Measurements from ENCODE around the gene MAPRE2.

DNA sequence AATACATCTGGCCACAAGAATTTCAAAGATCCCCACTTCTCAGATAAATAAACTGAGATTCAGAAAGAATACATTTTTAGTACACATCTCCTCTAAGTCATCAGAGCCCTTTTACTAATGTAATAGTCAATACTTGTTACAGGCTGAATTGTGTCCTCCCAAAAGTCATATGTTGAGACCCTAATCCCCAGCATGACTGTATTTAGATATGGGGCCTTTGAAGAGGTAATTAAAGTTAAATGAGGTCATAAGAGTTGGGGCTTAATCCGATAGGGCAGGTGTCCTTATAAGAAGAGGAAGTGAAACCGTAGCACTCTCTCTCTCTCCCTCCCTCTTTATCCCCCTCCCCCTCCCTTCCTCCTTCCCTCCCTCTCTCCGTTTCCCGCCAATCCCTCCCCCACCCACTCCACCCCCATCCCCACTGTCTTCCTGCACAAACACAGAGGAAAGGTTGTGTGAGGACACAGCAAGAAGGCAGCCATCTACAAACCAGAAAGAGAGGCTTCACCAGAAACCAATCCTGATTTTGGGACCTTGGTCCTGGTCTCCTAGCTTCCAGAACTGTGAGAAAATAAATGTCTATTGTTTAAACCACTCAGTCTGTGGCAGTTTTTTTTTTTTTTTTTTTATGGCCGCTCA, 133.0 kb downstream of the MAPRE2 start:
- TF ChIP-seq, protein P1, sequence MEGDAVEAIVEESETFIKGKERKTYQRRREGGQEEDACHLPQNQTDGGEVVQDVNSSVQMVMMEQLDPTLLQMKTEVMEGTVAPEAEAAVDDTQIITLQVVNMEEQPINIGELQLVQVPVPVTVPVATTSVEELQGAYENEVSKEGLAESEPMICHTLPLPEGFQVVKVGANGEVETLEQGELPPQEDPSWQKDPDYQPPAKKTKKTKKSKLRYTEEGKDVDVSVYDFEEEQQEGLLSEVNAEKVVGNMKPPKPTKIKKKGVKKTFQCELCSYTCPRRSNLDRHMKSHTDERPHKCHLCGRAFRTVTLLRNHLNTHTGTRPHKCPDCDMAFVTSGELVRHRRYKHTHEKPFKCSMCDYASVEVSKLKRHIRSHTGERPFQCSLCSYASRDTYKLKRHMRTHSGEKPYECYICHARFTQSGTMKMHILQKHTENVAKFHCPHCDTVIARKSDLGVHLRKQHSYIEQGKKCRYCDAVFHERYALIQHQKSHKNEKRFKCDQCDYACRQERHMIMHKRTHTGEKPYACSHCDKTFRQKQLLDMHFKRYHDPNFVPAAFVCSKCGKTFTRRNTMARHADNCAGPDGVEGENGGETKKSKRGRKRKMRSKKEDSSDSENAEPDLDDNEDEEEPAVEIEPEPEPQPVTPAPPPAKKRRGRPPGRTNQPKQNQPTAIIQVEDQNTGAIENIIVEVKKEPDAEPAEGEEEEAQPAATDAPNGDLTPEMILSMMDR (IDR thresholded peaks at IDR 0.05), result no peak
- no peak for TF ChIP-seq POLR2A (IDR thresholded peaks at IDR 0.05)

Measured in adrenal gland (tissue), 5 donors.